Ishikawa (cell line): ENCODE data around the gene STOX1.

Source experiments
- CEBPB ChIP-seq: IDR thresholded peaks from 2 replicates; pipeline ENCODE4 v1.6.1; 2012
- EP300 ChIP-seq: IDR thresholded peaks from 2 replicates; pipeline ENCODE4 v1.6.1; 2012; ENCODE audit warnings: borderline replicate concordance
- MAX ChIP-seq: IDR thresholded peaks from 2 replicates; pipeline ENCODE4 v1.6.1; 2012
- NFIC ChIP-seq: IDR thresholded peaks from 2 replicates; pipeline ENCODE4 v1.6.1; 2012
- RAD21 ChIP-seq: IDR thresholded peaks from 2 replicates; pipeline ENCODE4 v1.6.1; 2012; ENCODE audit warnings: low read depth
- TAF1 ChIP-seq: IDR thresholded peaks from 2 replicates; pipeline ENCODE4 v1.6.1; 2012; ENCODE audit warnings: low read depth, mild to moderate bottlenecking
- TCF12 ChIP-seq: IDR thresholded peaks from 2 replicates; pipeline ENCODE4 v1.6.1; 2012; ENCODE audit warnings: low read depth
- YY1 ChIP-seq: IDR thresholded peaks from 2 replicates; pipeline ENCODE4 v1.6.1; 2012; ENCODE audit warnings: low read depth
- ZBTB7A ChIP-seq: IDR thresholded peaks from 2 replicates; pipeline ENCODE4 v1.6.1; 2012; ENCODE audit warnings: low read depth

- TF ChIP-seq TCF12 (no peak), MAX (no peak), EP300 (no peak), RAD21 (no peak), NFIC (no peak), ZBTB7A (no peak), TAF1 (no peak), YY1 (no peak), CEBPB (no peak)
Observed at GRCh38 chr10:68869623-68870022, 42.3 kb downstream of the STOX1 start.
